CD4-positive, alpha-beta T cell (primary cell): ENCODE measurements around the gene GNAZ. TPM values are rescaled to one million over a fixed set of nuclear protein-coding genes. Genes with fewer than 3 reads are reported as not detected.

Experiments used
- ATAC-seq: fragments of 200-7000 bp; cut with Tn5 transposase; one replicate; pipeline ENCODE4 v1.10.0; 2022; ENCODE audit warnings: mild to moderate bottlenecking; ENCODE audit not compliant: poor library complexity
- CTCF ChIA-PET: fragments of 350-600 bp; sonication (Branson Sonifier 250); formaldehyde crosslinking; loops from one replicate; lab custom pipeline; 2021; ENCODE audit warnings: antibody characterized with exemption, inconsistent platforms; lab: Charles Lee
- POLR2A ChIA-PET: fragments of 350-600 bp; sonication (Branson Sonifier 250); formaldehyde crosslinking; loops from one replicate; lab custom pipeline; 2021; ENCODE audit warnings: antibody characterized with exemption, inconsistent platforms; lab: Charles Lee
- DNase-seq, 14 experiments: peaks; one replicate each; pipeline ENCODE4 v3.0.0-alpha.2; 2013 to 2020; ENCODE audit warnings: mixed read lengths in 2 of 14
- H3K27ac ChIP-seq, 2 donors: one replicate each; pipeline versions ENCODE4 v1.5.1 to v1.7.0; 2013; ENCODE audit warnings: low read length in 2 of 2, low read depth in 1 of 2, mild to moderate bottlenecking in 1 of 2
- H3K27me3 ChIP-seq, 2 experiments: 1 replicate in 1 of 2; 2 replicates in 1 of 2; pipeline versions ENCODE4 v1.6.1 to v1.7.0; 2013; ENCODE audit warnings: low read length in 2 of 2, control low read depth in 1 of 2, mild to moderate bottlenecking in 1 of 2, moderate library complexity in 1 of 2; ENCODE audit not compliant: insufficient read depth in 2 of 2, control insufficient read depth in 1 of 2
- H3K36me3 ChIP-seq: one replicate; pipeline ENCODE4 v1.6.1; 2013; ENCODE audit warnings: low read length, control low read depth; ENCODE audit not compliant: insufficient read depth
- H3K4me1 ChIP-seq: one replicate; pipeline ENCODE4 v1.6.1; 2013; ENCODE audit warnings: low read length, control low read depth; ENCODE audit not compliant: insufficient read depth
- H3K4me3 ChIP-seq: one replicate; pipeline ENCODE4 v1.5.1; 2013; ENCODE audit warnings: mild to moderate bottlenecking, low read length, moderate library complexity
- H3K9me3 ChIP-seq, 2 experiments: 1 replicate in 1 of 2; 2 replicates in 1 of 2; pipeline versions ENCODE4 v1.6.1 to v1.7.0; 2013; ENCODE audit warnings: low read length in 2 of 2, mild to moderate bottlenecking in 2 of 2, control low read depth in 1 of 2, moderate library complexity in 1 of 2; ENCODE audit not compliant: control insufficient read depth in 1 of 2, insufficient read depth in 1 of 2
- H3K27ac Mint-ChIP-seq: one replicate; pipeline ENCODE4 v1.8.0; 2020; ENCODE audit warnings: mixed read lengths
- H3K27me3 Mint-ChIP-seq: one replicate; pipeline ENCODE4 v1.8.0; 2021; ENCODE audit warnings: mixed read lengths
- H3K36me3 Mint-ChIP-seq: one replicate; pipeline ENCODE4 v1.8.0; 2021; ENCODE audit warnings: low read depth, mixed read lengths
- H3K4me1 Mint-ChIP-seq: one replicate; pipeline ENCODE4 v1.8.0; 2021; ENCODE audit warnings: low read depth, mixed read lengths
- H3K4me3 Mint-ChIP-seq: one replicate; pipeline ENCODE4 v1.8.0; 2020; ENCODE audit warnings: mild to moderate bottlenecking, mixed read lengths
- H3K9me3 Mint-ChIP-seq: one replicate; pipeline ENCODE4 v1.8.0; 2020; ENCODE audit warnings: mixed read lengths
- CTCF ChIP-seq: fragments of 200-600 bp; IDR thresholded peaks from one replicate; pipeline ENCODE4 v1.8.0; 2022; ENCODE audit warnings: antibody characterized with exemption, mild to moderate bottlenecking
- intact Hi-C, 2 experiments: fragments of 100-400 bp; cut with DNase I in 1 of 2; cut with micrococcal nuclease in 1 of 2; formaldehyde crosslinking; loops; one replicate each; pipeline versions ENCODE4 v1.15.1 to v1.9.0; 2023 to 2025; cut with DNase I, micrococcal nuclease
- total RNA-seq, 174 experiments: library from RNA in 2 of 174; stranded (reverse) in 2 of 174; gene quantifications; one replicate each; pipeline ENCODE4 v1.2.3 and lab custom pipeline; 2021 to 2026

GNAZ gene
- total RNA-seq, 2 experiments from 2014 or later, result 0.20 to 0.38 TPM

DNA sequence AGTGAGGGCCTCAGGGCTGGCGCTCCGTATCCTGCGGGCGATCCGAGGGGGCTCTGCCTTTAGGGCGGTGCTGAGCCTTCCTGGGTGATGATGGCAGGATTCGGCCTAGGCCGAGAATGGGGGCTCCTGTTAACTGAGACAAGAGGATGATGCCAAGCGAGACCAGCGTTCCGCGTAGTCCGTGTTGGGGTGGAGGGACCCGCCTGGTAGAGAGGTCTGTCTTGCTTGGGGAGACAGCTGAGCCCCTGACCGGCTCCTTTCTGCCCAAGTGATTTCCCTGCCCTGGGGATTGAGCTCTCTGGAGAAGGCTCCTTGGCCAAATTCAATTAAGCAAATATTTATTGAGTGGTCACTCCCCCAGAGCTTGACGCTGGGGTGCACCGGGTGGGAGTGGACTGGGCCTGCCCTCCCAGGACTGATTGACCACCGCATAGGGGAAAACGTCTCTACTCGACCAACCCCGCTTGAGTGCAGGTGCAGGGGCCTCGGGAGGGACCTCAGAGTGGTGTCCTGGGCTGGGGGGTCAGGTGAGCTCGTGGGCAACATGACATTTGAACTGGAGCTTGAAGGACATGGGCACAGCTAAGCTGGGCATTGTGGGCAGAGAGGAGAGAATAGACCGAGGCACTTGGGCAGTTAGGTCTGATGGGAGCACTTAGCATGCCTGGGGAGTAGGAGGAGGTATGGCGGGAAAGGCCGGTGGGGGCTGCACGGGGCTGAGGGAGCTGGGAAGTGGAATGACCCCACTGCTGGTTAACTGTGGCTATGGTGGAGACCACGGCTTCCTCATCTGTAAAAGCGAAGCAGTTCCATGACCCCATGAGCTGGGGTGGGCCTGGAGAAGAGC, 1.1 kb downstream of the GNAZ start:
- Mint-ChIP-seq H3K27me3 (peaks cover 17% of the 10 kb centered on the region), H3K27ac (no peak overlapping the region), H3K36me3 (no peaks in the 10 kb centered on the region), H3K4me1 (peaks cover 13% of the 10 kb centered on the region), H3K4me3 (peak overlapping the region; percentile 82), H3K9me3 (no peaks in the 10 kb centered on the region)
- TF ChIP-seq CTCF, result no peak
- H3K27me3 ChIP-seq, result peaks cover 0 to 6% of the 10 kb centered on the region in 2 experiments
- intact Hi-C loops, result loop anchor here (2.0 to 5.0 kb wide), 3 partner anchors 61 to 841 kb away; no protein-coding TSS in a partner anchor
- no peak overlapping the region for H3K27ac ChIP-seq
- ChIA-PET POLR2A (no interaction called here), CTCF (interaction anchor here (1.1 kb wide), 1 partner anchor 103 kb away, joined by 4 read pairs; no protein-coding TSS in a partner anchor)
- peaks cover 22% of the 10 kb centered on the region for H3K4me1 ChIP-seq
- H3K36me3 ChIP-seq, result no peaks in the 10 kb centered on the region
- no peak for ATAC-seq
- peak overlapping the region; percentile 42 for H3K4me3 ChIP-seq
- no peaks in the 10 kb centered on the region for H3K9me3 ChIP-seq
- DNase-seq, result no peak

- POLR2A ChIA-PET, result no interaction called here
- Histone ChIP-seq H3K36me3 (no peaks in the 10 kb centered on the region), H3K4me3 (no peak overlapping the region), H3K27me3 (peaks cover 0 to 6% of the 10 kb centered on the region in 2 experiments), H3K4me1 (peaks cover 22% of the 10 kb centered on the region), H3K9me3 (no peaks in the 10 kb centered on the region), H3K27ac (no peak overlapping the region)
- CTCF ChIA-PET, result no interaction called here
- TF ChIP-seq CTCF, result no peak
- H3K27ac Mint-ChIP-seq, result no peak overlapping the region
- no peaks in the 10 kb centered on the region for H3K36me3 Mint-ChIP-seq
- no peak for ATAC-seq
- peak overlapping the region; percentile 51 for H3K4me3 Mint-ChIP-seq
- intact Hi-C loops, result loop anchor here in 1 of 2 experiments (5.0 kb wide), 2 partner anchors 60 to 840 kb away; no protein-coding TSS in a partner anchor
- H3K9me3 Mint-ChIP-seq, result no peaks in the 10 kb centered on the region
- H3K4me1 Mint-ChIP-seq, result peaks cover 13% of the 10 kb centered on the region
- peaks cover 17% of the 10 kb centered on the region for H3K27me3 Mint-ChIP-seq
- no peak for DNase-seq
These were observed 2.0 kb downstream of the GNAZ start for GRCh38 chr22:23072077-23072910.

DNA sequence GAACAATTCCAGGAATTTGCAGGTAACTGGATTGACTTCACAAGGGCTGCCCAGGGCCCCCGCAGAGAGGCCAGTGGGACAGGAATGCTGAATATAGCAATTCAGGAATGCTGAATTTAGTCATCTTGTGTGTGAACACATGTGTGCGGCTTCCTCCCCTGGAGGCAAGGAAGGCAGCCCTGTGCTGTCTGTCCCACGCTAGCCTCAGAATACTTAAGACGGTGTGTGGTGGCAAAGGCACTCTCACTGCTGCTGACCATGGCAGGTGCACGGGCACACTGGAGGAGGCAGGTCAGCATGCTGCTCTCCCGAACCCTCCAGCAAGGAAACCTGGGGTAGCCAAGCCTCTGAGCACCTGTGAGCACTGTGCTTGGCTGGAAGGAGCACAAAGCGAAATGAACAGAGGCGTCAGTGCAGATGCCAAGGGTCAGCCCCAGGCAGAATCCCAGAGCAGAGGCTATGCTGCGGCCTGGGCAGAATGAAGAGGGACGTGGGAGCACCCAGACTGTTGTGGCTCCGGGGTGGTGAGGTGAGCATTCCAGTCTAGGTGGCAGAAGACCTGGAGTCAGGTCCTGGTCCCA, 2.7 kb downstream of the GNAZ start:
- no peak overlapping the region for H3K27ac Mint-ChIP-seq
- ATAC-seq (no peak), DNase-seq (no peak)
- Histone ChIP-seq H3K4me3 (no peak overlapping the region), H3K4me1 (peaks cover 22% of the 10 kb centered on the region), H3K27me3 (peaks cover 0 to 6% of the 10 kb centered on the region in 2 experiments), H3K36me3 (no peaks in the 10 kb centered on the region), H3K27ac (no peak overlapping the region), H3K9me3 (no peaks in the 10 kb centered on the region)
- TF ChIP-seq CTCF, result no peak
- H3K4me1 Mint-ChIP-seq, result peaks cover 13% of the 10 kb centered on the region
- no peak overlapping the region for H3K4me3 Mint-ChIP-seq
- CTCF ChIA-PET, result no interaction called here
- H3K36me3 Mint-ChIP-seq, result no peaks in the 10 kb centered on the region
- intact Hi-C loops, result loop anchor here in 1 of 2 experiments (5.0 kb wide), 2 partner anchors 59 to 839 kb away; no protein-coding TSS in a partner anchor
- no peaks in the 10 kb centered on the region for H3K9me3 Mint-ChIP-seq
- POLR2A ChIA-PET, result no interaction called here
- peaks cover 20% of the 10 kb centered on the region for H3K27me3 Mint-ChIP-seq
